Measurements from ENCODE around the gene COBL.

DNA sequence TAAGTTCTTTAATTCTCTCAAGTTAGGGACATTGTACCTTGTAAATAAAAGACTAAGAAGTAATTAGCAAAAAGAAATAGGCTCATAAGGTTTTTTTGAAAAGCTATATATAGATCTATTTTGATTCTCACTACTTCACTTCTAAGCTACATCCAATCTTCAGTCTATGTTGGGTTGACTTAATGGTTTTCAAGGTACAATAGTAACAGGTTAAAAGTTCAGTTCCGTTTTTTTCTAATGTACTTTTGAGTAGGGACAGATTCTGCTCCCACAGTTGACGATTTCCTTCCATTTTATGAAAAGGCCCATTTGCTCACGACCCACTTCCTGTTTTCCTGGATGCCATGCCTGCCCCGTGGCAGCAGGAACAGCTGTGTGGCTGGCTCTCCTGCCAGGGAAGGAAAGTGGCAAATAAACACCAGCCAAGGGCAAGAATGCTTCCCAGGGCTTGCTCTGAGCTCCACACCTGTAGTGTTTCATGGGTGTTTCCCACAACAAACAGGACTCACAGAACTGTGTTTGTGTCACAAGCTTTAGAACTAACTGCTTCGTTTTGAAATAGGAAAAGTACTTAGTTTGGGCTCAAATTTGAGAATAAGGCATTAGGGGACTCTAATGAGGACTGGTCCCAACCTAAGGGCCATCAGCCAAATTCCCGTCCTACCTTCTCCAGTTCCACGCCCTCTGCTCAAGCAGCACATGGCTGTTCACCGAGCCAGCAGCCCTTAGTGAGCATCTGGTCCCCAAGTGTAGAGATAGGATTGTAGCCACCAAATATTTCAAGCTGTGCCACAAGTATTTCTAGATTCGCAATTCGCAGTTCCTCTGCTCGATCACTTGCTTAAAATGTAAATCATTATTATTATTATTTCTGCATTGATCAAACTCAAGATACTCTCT lies 240.7 kb downstream of the COBL start:
- TF ChIP-seq, protein P1, sequence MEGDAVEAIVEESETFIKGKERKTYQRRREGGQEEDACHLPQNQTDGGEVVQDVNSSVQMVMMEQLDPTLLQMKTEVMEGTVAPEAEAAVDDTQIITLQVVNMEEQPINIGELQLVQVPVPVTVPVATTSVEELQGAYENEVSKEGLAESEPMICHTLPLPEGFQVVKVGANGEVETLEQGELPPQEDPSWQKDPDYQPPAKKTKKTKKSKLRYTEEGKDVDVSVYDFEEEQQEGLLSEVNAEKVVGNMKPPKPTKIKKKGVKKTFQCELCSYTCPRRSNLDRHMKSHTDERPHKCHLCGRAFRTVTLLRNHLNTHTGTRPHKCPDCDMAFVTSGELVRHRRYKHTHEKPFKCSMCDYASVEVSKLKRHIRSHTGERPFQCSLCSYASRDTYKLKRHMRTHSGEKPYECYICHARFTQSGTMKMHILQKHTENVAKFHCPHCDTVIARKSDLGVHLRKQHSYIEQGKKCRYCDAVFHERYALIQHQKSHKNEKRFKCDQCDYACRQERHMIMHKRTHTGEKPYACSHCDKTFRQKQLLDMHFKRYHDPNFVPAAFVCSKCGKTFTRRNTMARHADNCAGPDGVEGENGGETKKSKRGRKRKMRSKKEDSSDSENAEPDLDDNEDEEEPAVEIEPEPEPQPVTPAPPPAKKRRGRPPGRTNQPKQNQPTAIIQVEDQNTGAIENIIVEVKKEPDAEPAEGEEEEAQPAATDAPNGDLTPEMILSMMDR (optimal IDR thresholded peaks at IDR 0.05 in 1 of 3, IDR thresholded peaks at IDR 0.05 in 1 of 3, conservative IDR thresholded peaks at IDR 0.05 in 1 of 3; ENCODE audit: extremely low read depth in 1 of 3, insufficient read depth in 2 of 3, low read length in 3 of 3): no peak
- TF ChIP-seq EZH2 (IDR thresholded peaks at IDR 0.05; ENCODE audit: low read length): no peak
